ENCODE measurements around the gene GLB1L.

- TF ChIP-seq CTCF (IDR thresholded peaks at IDR 0.05) (no peak), POLR2A (IDR thresholded peaks at IDR 0.05) (no peak)
Observed at GRCh38 chr2:219281588-219281987, 36.3 kb upstream of the GLB1L start.

Measured in transverse colon (tissue), 3 donors.